Measurements from ENCODE around the gene PLA2G4B. TPM values are rescaled to one million over a fixed set of nuclear protein-coding genes. Genes with fewer than 3 reads are reported as not detected.

Gene PLA2G4B
- total RNA-seq, 2 donors from 2014 or later, result 8.3 to 9.4 TPM

GRCh38 chr15:41804916-41805666 lies 33.6 kb upstream of the PLA2G4B start:
- ATAC-seq, result no peak
- Mint-ChIP-seq H3K9me3 (no peaks in the 10 kb centered on the region), H3K27ac (peak overlapping the region; percentile 72 to 93), H3K36me3 (peaks cover 7 to 8% of the 10 kb centered on the region in 2 donors)
- no peak for DNase-seq (ENCODE audit: low spot score in 2 of 2)

GRCh38 chr15:41805711-41806110 lies 32.9 kb upstream of the PLA2G4B start:
- Mint-ChIP-seq H3K27ac (peak overlapping the region; percentile 19 to 47), H3K9me3 (no peaks in the 10 kb centered on the region), H3K36me3 (peaks cover under 1 to 6% of the 10 kb centered on the region in 2 donors)
- no peak for ATAC-seq
- no peak for DNase-seq (ENCODE audit: low spot score in 2 of 2)

GRCh38 chr15:41806291-41807181 lies 32.1 kb upstream of the PLA2G4B start:
- ATAC-seq, result no peak
- peak overlapping the region in 1 of 2 donors; percentile 19 for H3K27ac Mint-ChIP-seq
- no peak for DNase-seq (ENCODE audit: low spot score in 2 of 2)
- no peaks in the 10 kb centered on the region for H3K9me3 Mint-ChIP-seq
- no peaks in the 10 kb centered on the region for H3K36me3 Mint-ChIP-seq

- DNase-seq (ENCODE audit: low spot score in 2 of 2) (no peak), ATAC-seq (no peak)
- H3K9me3 Mint-ChIP-seq, result no peaks in the 10 kb centered on the region
- no peaks in the 10 kb centered on the region for H3K36me3 Mint-ChIP-seq
- H3K27ac Mint-ChIP-seq, result peak overlapping the region in 1 of 2 donors; percentile 36
Measured at GRCh38 chr15:41809121-41809520, 29.5 kb upstream of the PLA2G4B start.

- H3K9me3 Mint-ChIP-seq, result no peaks in the 10 kb centered on the region
- ATAC-seq (no peak), DNase-seq (ENCODE audit: low spot score in 2 of 2) (no peak)
- H3K36me3 Mint-ChIP-seq, result no peaks in the 10 kb centered on the region
- peak overlapping the region in 1 of 2 donors; percentile 36 for H3K27ac Mint-ChIP-seq
Measured at GRCh38 chr15:41809526-41810220, 29.0 kb upstream of the PLA2G4B start.

GRCh38 chr15:41810651-41811431 lies 27.8 kb upstream of the PLA2G4B start:
- peak overlapping the region in 1 of 2 donors; percentile 24 for H3K27ac Mint-ChIP-seq
- H3K9me3 Mint-ChIP-seq, result no peaks in the 10 kb centered on the region
- ATAC-seq (peak in 1 of 2 donors; percentile 15), DNase-seq (ENCODE audit: low spot score in 2 of 2) (no peak)
- no peaks in the 10 kb centered on the region for H3K36me3 Mint-ChIP-seq

GRCh38 chr15:41811432-41812195 lies 27.0 kb upstream of the PLA2G4B start:
- Mint-ChIP-seq H3K36me3 (no peaks in the 10 kb centered on the region), H3K27ac (peak overlapping the region; percentile 24 to 27), H3K9me3 (no peaks in the 10 kb centered on the region)
- peak; percentile 91 to 94 for ATAC-seq
- DNase-seq (ENCODE audit: low spot score in 2 of 2), result peak in 1 of 2 donors; percentile 75

- no peaks in the 10 kb centered on the region for H3K9me3 Mint-ChIP-seq
- H3K36me3 Mint-ChIP-seq, result no peaks in the 10 kb centered on the region
- no peak for DNase-seq (ENCODE audit: low spot score in 2 of 2)
- ATAC-seq, result no peak
- H3K27ac Mint-ChIP-seq, result peak overlapping the region in 1 of 2 donors; percentile 19
Measured at GRCh38 chr15:41812820-41813375, 25.7 kb upstream of the PLA2G4B start.

- ATAC-seq, result no peak
- Mint-ChIP-seq H3K36me3 (no peaks in the 10 kb centered on the region), H3K9me3 (no peaks in the 10 kb centered on the region), H3K27ac (peak overlapping the region in 1 of 2 donors; percentile 19)
- no peak for DNase-seq (ENCODE audit: low spot score in 2 of 2)
Measured at GRCh38 chr15:41813426-41813825, 25.2 kb upstream of the PLA2G4B start.

GRCh38 chr15:41814534-41814933 lies 24.1 kb upstream of the PLA2G4B start:
- H3K27ac Mint-ChIP-seq, result peak overlapping the region in 1 of 2 donors; percentile 25
- no peaks in the 10 kb centered on the region for H3K9me3 Mint-ChIP-seq
- ATAC-seq, result no peak
- DNase-seq (ENCODE audit: low spot score in 2 of 2), result no peak
- no peaks in the 10 kb centered on the region for H3K36me3 Mint-ChIP-seq

- H3K36me3 Mint-ChIP-seq, result no peaks in the 10 kb centered on the region
- DNase-seq (ENCODE audit: low spot score in 2 of 2) (no peak), ATAC-seq (no peak)
- no peaks in the 10 kb centered on the region for H3K9me3 Mint-ChIP-seq
- H3K27ac Mint-ChIP-seq, result peak overlapping the region in 1 of 2 donors; percentile 32
Measured at GRCh38 chr15:41816788-41817187, 21.9 kb upstream of the PLA2G4B start.

- ATAC-seq (no peak), DNase-seq (ENCODE audit: low spot score in 2 of 2) (no peak)
- no peak overlapping the region for H3K27ac Mint-ChIP-seq
- H3K9me3 Mint-ChIP-seq, result no peaks in the 10 kb centered on the region
- no peaks in the 10 kb centered on the region for H3K36me3 Mint-ChIP-seq
Measured at GRCh38 chr15:41817327-41817726, 21.3 kb upstream of the PLA2G4B start.

GRCh38 chr15:41817781-41818180 lies 20.9 kb upstream of the PLA2G4B start:
- Mint-ChIP-seq H3K9me3 (no peaks in the 10 kb centered on the region), H3K27ac (peak overlapping the region in 1 of 2 donors; percentile 63), H3K36me3 (no peaks in the 10 kb centered on the region)
- DNase-seq (ENCODE audit: low spot score in 2 of 2) (no peak), ATAC-seq (no peak)

- Mint-ChIP-seq H3K27ac (peak overlapping the region; percentile 18 to 58), H3K36me3 (no peaks in the 10 kb centered on the region), H3K9me3 (no peaks in the 10 kb centered on the region)
- DNase-seq (ENCODE audit: low spot score in 2 of 2), result no peak
- no peak for ATAC-seq
Measured at GRCh38 chr15:41819455-41820050, 19.1 kb upstream of the PLA2G4B start.
